ENCODE data around the gene DACH1. TPM values are rescaled to one million over a fixed set of nuclear protein-coding genes. Genes with fewer than 3 reads are reported as not detected.

The DACH1 gene
- total RNA-seq, 4 donors from 2014 or later, result 0.98 to 1.6 (median 1.0) TPM

GRCh38 chr13:71602344-71602743 is 264.7 kb downstream of the DACH1 start:
- Histone ChIP-seq H3K4me1 (no peaks in the 10 kb centered on the region), H3K4me3 (no peak overlapping the region), H3K9me3 (no peaks in the 10 kb centered on the region), H3K36me3 (no peaks in the 10 kb centered on the region), H3K27ac (no peak overlapping the region), H3K27me3 (no peaks in the 10 kb centered on the region)
- intact Hi-C loops (cut with DNase I; ENCODE audit: low total_unique reads), result no loop called here
- in situ Hi-C loops (cut with MboI; ENCODE audit: low sequenced_read_pairs in 4 of 4), result loop anchor here in 1 of 4 donors (10.0 kb wide), 1 partner anchor 58 kb away; no protein-coding TSS in a partner anchor
- TF ChIP-seq CTCF (IDR thresholded peaks at IDR 0.05 in 4 of 5, conservative IDR thresholded peaks at IDR 0.05 in 1 of 5) (no peak), POLR2A (IDR thresholded peaks at IDR 0.05) (no peak)
- DNase-seq, result no peak
- ATAC-seq, result no peak

DNA sequence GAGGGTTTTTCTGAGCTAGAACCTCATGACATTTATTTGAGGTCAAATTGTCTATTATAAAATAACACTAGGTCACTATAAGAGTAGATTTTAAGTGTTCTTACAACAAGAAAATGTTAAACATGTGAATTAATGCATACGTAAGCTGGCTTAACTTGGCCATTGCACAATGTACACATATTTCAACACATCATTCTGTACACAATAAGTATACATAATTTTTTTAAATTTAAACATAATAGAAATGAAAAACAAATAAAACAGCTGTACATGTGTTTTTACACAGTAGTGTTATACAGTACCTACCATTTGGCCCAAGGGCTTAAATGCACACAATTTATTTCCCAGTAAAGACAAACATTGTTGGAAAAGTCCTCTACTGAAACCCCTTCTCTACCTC is 269.9 kb downstream of the DACH1 start:
- H3K4me3 ChIP-seq, result no peak overlapping the region
- in situ Hi-C loops (cut with MboI; ENCODE audit: low sequenced_read_pairs in 4 of 4) (no loop called here), intact Hi-C loops (cut with DNase I; ENCODE audit: low total_unique reads) (no loop called here)
- no peak for ATAC-seq
- H3K27ac ChIP-seq, result no peak overlapping the region
- H3K36me3 ChIP-seq, result no peaks in the 10 kb centered on the region
- TF ChIP-seq CTCF (IDR thresholded peaks at IDR 0.05 in 4 of 5, conservative IDR thresholded peaks at IDR 0.05 in 1 of 5) (no peak), POLR2A (IDR thresholded peaks at IDR 0.05) (no peak)
- no peak for DNase-seq
- H3K27me3 ChIP-seq, result no peaks in the 10 kb centered on the region
- H3K4me1 ChIP-seq, result no peaks in the 10 kb centered on the region
- no peaks in the 10 kb centered on the region for H3K9me3 ChIP-seq

DNA sequence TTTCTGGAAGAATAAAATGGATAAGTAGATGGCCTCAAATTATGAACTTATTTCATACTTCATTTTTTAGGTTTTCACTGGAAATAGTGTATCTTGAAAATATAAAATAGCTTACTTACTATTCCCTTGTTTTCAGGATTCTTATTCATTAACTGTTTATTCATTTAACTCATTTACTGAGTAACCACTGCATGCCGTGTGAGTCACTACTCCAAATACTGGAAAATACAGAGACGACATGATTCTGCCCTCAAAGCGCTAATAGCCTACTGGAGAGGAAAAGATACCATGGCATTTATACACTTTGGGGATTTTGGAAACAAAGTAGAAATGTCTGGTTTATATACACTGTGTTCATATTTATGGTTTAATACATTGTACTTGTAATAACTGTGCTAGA is 270.9 kb downstream of the DACH1 start:
- Histone ChIP-seq H3K9me3 (no peaks in the 10 kb centered on the region), H3K27ac (no peak overlapping the region), H3K27me3 (no peaks in the 10 kb centered on the region), H3K4me1 (no peaks in the 10 kb centered on the region), H3K4me3 (no peak overlapping the region), H3K36me3 (no peaks in the 10 kb centered on the region)
- DNase-seq (no peak), ATAC-seq (no peak)
- TF ChIP-seq CTCF (IDR thresholded peaks at IDR 0.05 in 4 of 5, conservative IDR thresholded peaks at IDR 0.05 in 1 of 5), result no peak
- no peak for TF ChIP-seq POLR2A (IDR thresholded peaks at IDR 0.05)
- intact Hi-C loops (cut with DNase I; ENCODE audit: low total_unique reads) (no loop called here), in situ Hi-C loops (cut with MboI; ENCODE audit: low sequenced_read_pairs in 4 of 4) (no loop called here)

GRCh38 chr13:71593566-71593965 is 273.4 kb downstream of the DACH1 start:
- Histone ChIP-seq H3K4me1 (no peaks in the 10 kb centered on the region), H3K4me3 (no peak overlapping the region), H3K27ac (no peak overlapping the region), H3K27me3 (no peaks in the 10 kb centered on the region), H3K36me3 (no peaks in the 10 kb centered on the region), H3K9me3 (no peaks in the 10 kb centered on the region)
- TF ChIP-seq CTCF (IDR thresholded peaks at IDR 0.05 in 4 of 5, conservative IDR thresholded peaks at IDR 0.05 in 1 of 5), result no peak
- TF ChIP-seq POLR2A (IDR thresholded peaks at IDR 0.05), result no peak
- DNase-seq, result no peak
- intact Hi-C loops (cut with DNase I; ENCODE audit: low total_unique reads), result no loop called here
- no peak for ATAC-seq
- in situ Hi-C loops (cut with MboI; ENCODE audit: low sequenced_read_pairs in 4 of 4), result no loop called here

- no peaks in the 10 kb centered on the region for H3K27me3 ChIP-seq
- intact Hi-C loops (cut with DNase I; ENCODE audit: low total_unique reads), result no loop called here
- no peak for ATAC-seq
Measured at GRCh38 chr13:71591374-71591773, 275.6 kb downstream of the DACH1 start.

More at GRCh38 chr13:71591374-71591773, 275.6 kb downstream of the DACH1 start:
- Histone ChIP-seq H3K4me1 (no peaks in the 10 kb centered on the region), H3K36me3 (no peaks in the 10 kb centered on the region), H3K4me3 (no peak overlapping the region), H3K9me3 (no peaks in the 10 kb centered on the region), H3K27ac (no peak overlapping the region)
- DNase-seq, result no peak
- TF ChIP-seq CTCF (IDR thresholded peaks at IDR 0.05 in 4 of 5, conservative IDR thresholded peaks at IDR 0.05 in 1 of 5) (no peak), POLR2A (IDR thresholded peaks at IDR 0.05) (no peak)
- in situ Hi-C loops (cut with MboI; ENCODE audit: low sequenced_read_pairs in 4 of 4), result no loop called here
